ENCODE results near the gene GALNT2. TPM values are rescaled to one million over a fixed set of nuclear protein-coding genes. Genes with fewer than 3 reads are reported as not detected.

Gene GALNT2
- total RNA-seq, 1 experiment from 2014 or later = 152 TPM

DNA sequence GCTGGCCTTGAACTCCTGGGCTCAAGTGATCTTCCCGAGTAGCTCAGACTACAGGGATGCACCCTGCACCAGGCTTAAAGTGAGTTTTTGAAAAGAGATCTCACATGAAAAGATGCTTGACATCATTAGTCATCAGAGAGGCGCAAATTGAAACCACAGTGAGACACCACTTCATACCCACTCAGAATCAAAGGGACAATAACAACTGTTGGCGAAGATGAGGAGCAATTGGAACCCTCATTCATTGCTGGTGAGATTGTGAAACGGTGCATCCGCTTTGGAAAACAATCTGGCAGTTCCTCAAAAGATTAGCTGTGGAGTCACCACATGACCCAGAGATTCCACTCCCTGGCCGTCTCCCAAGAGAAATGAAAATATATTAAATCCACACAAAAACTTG, 236.8 kb downstream of the GALNT2 start:
- no peaks in the 10 kb centered on the region for H3K27me3 ChIP-seq (ENCODE audit: control insufficient read depth, insufficient read depth, low read length)

DNA sequence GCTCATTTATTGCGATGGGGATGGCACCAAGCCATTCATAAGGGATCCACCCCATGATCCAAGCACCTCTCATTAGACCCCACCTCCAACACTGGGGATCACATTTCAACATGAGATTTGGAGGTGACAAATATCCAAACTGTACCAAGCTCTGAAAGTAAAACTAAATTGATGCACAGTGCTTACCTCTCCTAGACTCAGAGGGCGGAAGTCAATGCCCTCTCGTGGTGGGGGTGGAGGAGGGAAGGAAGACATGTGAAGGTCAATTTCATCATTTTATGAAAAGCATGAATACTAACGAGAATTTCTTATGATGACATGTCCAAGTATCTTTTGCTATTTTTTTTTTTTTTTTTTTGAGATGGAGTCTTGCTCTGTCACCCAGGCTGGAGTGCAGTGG, 239.1 kb downstream of the GALNT2 start:
- ATAC-seq = no peak
- intact Hi-C loops (cut with micrococcal nuclease; ENCODE audit: unreplicated experiment) = no loop called here
- no TSS peak for BruUV-seq (replicated peaks)

More for the DNA sequence above, 236.8 kb downstream of the GALNT2 start:
- POLR2A ChIA-PET = no interaction called here
- H3K36me3 ChIP-seq (ENCODE audit: control insufficient read depth, insufficient read depth, low read length) = no peaks in the 10 kb centered on the region
- no TSS peak for BruUV-seq (replicated peaks)
- TF ChIP-seq, protein P1, sequence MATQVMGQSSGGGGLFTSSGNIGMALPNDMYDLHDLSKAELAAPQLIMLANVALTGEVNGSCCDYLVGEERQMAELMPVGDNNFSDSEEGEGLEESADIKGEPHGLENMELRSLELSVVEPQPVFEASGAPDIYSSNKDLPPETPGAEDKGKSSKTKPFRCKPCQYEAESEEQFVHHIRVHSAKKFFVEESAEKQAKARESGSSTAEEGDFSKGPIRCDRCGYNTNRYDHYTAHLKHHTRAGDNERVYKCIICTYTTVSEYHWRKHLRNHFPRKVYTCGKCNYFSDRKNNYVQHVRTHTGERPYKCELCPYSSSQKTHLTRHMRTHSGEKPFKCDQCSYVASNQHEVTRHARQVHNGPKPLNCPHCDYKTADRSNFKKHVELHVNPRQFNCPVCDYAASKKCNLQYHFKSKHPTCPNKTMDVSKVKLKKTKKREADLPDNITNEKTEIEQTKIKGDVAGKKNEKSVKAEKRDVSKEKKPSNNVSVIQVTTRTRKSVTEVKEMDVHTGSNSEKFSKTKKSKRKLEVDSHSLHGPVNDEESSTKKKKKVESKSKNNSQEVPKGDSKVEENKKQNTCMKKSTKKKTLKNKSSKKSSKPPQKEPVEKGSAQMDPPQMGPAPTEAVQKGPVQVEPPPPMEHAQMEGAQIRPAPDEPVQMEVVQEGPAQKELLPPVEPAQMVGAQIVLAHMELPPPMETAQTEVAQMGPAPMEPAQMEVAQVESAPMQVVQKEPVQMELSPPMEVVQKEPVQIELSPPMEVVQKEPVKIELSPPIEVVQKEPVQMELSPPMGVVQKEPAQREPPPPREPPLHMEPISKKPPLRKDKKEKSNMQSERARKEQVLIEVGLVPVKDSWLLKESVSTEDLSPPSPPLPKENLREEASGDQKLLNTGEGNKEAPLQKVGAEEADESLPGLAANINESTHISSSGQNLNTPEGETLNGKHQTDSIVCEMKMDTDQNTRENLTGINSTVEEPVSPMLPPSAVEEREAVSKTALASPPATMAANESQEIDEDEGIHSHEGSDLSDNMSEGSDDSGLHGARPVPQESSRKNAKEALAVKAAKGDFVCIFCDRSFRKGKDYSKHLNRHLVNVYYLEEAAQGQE (IDR thresholded peaks at IDR 0.05; ENCODE audit: insufficient read depth in 1 of 2, low read depth in 2 of 2, low read length in 1 of 2) = no peak
- no peak for TF ChIP-seq TCF7L2 (IDR thresholded peaks at IDR 0.05; ENCODE audit: low read depth, low read length)
- TF ChIP-seq CTCF (IDR thresholded peaks at IDR 0.05) = no peak
- no peak for TF ChIP-seq SIN3A (IDR thresholded peaks at IDR 0.05; ENCODE audit: borderline replicate concordance, insufficient read depth, low read depth, low read length)
- no peak for TF ChIP-seq POLR2AphosphoS5 (IDR thresholded peaks at IDR 0.05; ENCODE audit: low read depth, low read length)
- in situ Hi-C loops (cut with HindIII; ENCODE audit: low pct_unique_long_range_greater_than_20kb, low sequenced_read_pairs) = no loop called here
- H3K27ac ChIP-seq (ENCODE audit: low read length) = no peak overlapping the region
- ATAC-seq = no peak
- DNase-seq (ENCODE audit: low read depth, low spot score) = no peak
- H3K9me3 ChIP-seq (ENCODE audit: control insufficient read depth, insufficient read depth, low read depth, low read length) = no peaks in the 10 kb centered on the region
- H3K4me3 ChIP-seq (ENCODE audit: low read depth in 2 of 2, low read length in 2 of 2) = no peak overlapping the region
- intact Hi-C loops (cut with micrococcal nuclease; ENCODE audit: unreplicated experiment) = no loop called here
- H3K4me1 ChIP-seq (ENCODE audit: control insufficient read depth, insufficient read depth, low read length) = no peaks in the 10 kb centered on the region
- CTCF ChIA-PET = no interaction called here

More for the DNA sequence above, 239.1 kb downstream of the GALNT2 start:
- TF ChIP-seq POLR2AphosphoS5 (IDR thresholded peaks at IDR 0.05; ENCODE audit: low read depth, low read length) (no peak), CTCF (IDR thresholded peaks at IDR 0.05) (no peak), TCF7L2 (IDR thresholded peaks at IDR 0.05; ENCODE audit: low read depth, low read length) (no peak), SIN3A (IDR thresholded peaks at IDR 0.05; ENCODE audit: borderline replicate concordance, insufficient read depth, low read depth, low read length) (no peak)
- TF ChIP-seq, protein P1 (IDR thresholded peaks at IDR 0.05; ENCODE audit: insufficient read depth in 1 of 2, low read depth in 2 of 2, low read length in 1 of 2) = no peak
- ChIA-PET CTCF (no interaction called here), POLR2A (interaction anchor here (0.7 kb wide), 1 partner anchor 528 kb away, joined by 3 read pairs; no protein-coding TSS in a partner anchor)
- no peaks in the 10 kb centered on the region for H3K36me3 ChIP-seq (ENCODE audit: control insufficient read depth, insufficient read depth, low read length)
- no peak for DNase-seq (ENCODE audit: low read depth, low spot score)
- no peak overlapping the region for H3K4me3 ChIP-seq (ENCODE audit: low read depth in 2 of 2, low read length in 2 of 2)
- H3K27me3 ChIP-seq (ENCODE audit: control insufficient read depth, insufficient read depth, low read length) = no peaks in the 10 kb centered on the region
- H3K9me3 ChIP-seq (ENCODE audit: control insufficient read depth, insufficient read depth, low read depth, low read length) = no peaks in the 10 kb centered on the region
- no peaks in the 10 kb centered on the region for H3K4me1 ChIP-seq (ENCODE audit: control insufficient read depth, insufficient read depth, low read length)
- H3K27ac ChIP-seq (ENCODE audit: low read length) = no peak overlapping the region
- in situ Hi-C loops (cut with HindIII; ENCODE audit: low pct_unique_long_range_greater_than_20kb, low sequenced_read_pairs) = no loop called here
